Measurements from ENCODE around the gene LIN54. TPM values are rescaled to one million over a fixed set of nuclear protein-coding genes. Genes with fewer than 3 reads are reported as not detected.
A peak's percentile ranks its signal among the peaks of the same experiment; 100 is the strongest.
"Not testable (repeated sequence)": the region's sequence is repeated elsewhere in the genome, so short reads cannot be mapped to it uniquely, and the experiment has no call there.

Gene LIN54
- total and polyA plus RNA-seq, 2 donors (not counting 1 experiment from before 2014, with no cell fraction given), result 13.3 to 15.2 TPM

DNA sequence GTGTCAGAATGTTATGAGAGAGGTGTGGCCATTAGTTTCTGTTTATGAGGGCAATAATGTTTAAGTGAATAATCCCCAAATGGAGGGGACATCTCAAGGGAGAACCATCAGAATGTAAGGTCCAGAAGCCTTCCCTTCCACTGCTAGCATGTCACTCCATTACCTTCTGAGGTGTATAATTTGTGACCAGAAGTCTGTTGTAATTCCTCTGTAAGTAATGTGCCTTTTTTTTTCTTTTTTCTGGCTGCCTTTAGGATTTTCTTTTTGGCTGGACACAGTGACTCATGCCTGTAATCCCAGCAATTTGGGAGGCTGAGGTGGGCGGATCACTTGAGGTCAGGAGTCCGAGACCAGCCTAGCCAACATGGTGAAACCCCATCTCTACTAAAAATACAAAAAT lies 13.6 kb upstream of the LIN54 start:
- Histone ChIP-seq H3K27ac (ENCODE audit: insufficient read depth, low read length) (no peak overlapping the region), H3K36me3 (ENCODE audit: control insufficient read depth, insufficient read depth, low read length) (no peaks in the 10 kb centered on the region), H3K4me1 (ENCODE audit: control insufficient read depth, extremely low read depth, insufficient read depth, low read length) (no peaks in the 10 kb centered on the region), H3K4me2 (ENCODE audit: extremely low read depth, insufficient read depth, low read length) (no peak overlapping the region), H3K9me3 (ENCODE audit: control insufficient read depth, insufficient read depth, low read depth, low read length) (no peaks in the 10 kb centered on the region), H4K20me1 (ENCODE audit: control insufficient read depth, extremely low read depth, insufficient read depth, low read length) (no peaks in the 10 kb centered on the region), H3K27me3 (ENCODE audit: control insufficient read depth, insufficient read depth, low read length) (no peaks in the 10 kb centered on the region), H3K79me2 (ENCODE audit: control insufficient read depth, insufficient read depth, low read length) (no peaks in the 10 kb centered on the region), H2AFZ (ENCODE audit: low read length) (no peak overlapping the region), H3K9ac (ENCODE audit: insufficient read depth, low read length) (no peak overlapping the region), H3K4me3 (replicated peaks in 1 of 4; ENCODE audit: control extremely low read depth in 1 of 4, insufficient read depth in 1 of 4, low read depth in 3 of 4, low read length in 4 of 4) (no peak overlapping the region)
- TF ChIP-seq, protein P1, sequence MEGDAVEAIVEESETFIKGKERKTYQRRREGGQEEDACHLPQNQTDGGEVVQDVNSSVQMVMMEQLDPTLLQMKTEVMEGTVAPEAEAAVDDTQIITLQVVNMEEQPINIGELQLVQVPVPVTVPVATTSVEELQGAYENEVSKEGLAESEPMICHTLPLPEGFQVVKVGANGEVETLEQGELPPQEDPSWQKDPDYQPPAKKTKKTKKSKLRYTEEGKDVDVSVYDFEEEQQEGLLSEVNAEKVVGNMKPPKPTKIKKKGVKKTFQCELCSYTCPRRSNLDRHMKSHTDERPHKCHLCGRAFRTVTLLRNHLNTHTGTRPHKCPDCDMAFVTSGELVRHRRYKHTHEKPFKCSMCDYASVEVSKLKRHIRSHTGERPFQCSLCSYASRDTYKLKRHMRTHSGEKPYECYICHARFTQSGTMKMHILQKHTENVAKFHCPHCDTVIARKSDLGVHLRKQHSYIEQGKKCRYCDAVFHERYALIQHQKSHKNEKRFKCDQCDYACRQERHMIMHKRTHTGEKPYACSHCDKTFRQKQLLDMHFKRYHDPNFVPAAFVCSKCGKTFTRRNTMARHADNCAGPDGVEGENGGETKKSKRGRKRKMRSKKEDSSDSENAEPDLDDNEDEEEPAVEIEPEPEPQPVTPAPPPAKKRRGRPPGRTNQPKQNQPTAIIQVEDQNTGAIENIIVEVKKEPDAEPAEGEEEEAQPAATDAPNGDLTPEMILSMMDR (conservative IDR thresholded peaks at IDR 0.05 in 1 of 2, IDR thresholded peaks at IDR 0.05 in 1 of 2; ENCODE audit: low read depth in 1 of 2, low read length in 2 of 2), result no peak
- no peak for TF ChIP-seq EZH2 (IDR thresholded peaks at IDR 0.05; ENCODE audit: low read length, missing control alignments)
- DNase-seq (ENCODE audit: low read depth in 2 of 2), result no peak

DNA sequence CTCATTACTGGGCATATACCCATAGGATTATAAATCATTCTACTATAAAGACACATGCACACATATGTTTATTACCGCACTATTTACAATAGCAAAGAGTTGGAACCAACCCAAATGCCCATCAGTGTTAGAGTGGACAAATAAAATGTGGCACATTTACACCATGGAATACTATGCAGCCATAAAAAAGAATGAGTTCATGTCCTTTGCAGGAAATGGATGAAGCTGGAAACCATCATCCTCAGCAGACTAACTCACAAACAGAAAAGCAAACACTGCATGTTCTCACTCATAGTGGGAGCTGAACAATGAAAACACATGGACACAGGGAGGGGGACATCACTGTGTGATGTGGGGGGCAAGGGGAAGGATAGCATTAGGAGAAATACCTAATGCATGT lies 13.0 kb upstream of the LIN54 start:
- H3K36me3 ChIP-seq (ENCODE audit: control insufficient read depth, insufficient read depth, low read length); H2AFZ ChIP-seq (ENCODE audit: low read length); H3K79me2 ChIP-seq (ENCODE audit: control insufficient read depth, insufficient read depth, low read length); DNase-seq (ENCODE audit: low read depth in 2 of 2); H3K4me3 ChIP-seq (replicated peaks in 1 of 4; ENCODE audit: control extremely low read depth in 1 of 4, insufficient read depth in 1 of 4, low read depth in 3 of 4, low read length in 4 of 4); H3K4me2 ChIP-seq (ENCODE audit: extremely low read depth, insufficient read depth, low read length); H3K27ac ChIP-seq (ENCODE audit: insufficient read depth, low read length); H4K20me1 ChIP-seq (ENCODE audit: control insufficient read depth, extremely low read depth, insufficient read depth, low read length); H3K4me1 ChIP-seq (ENCODE audit: control insufficient read depth, extremely low read depth, insufficient read depth, low read length); H3K27me3 ChIP-seq (ENCODE audit: control insufficient read depth, insufficient read depth, low read length); H3K9ac ChIP-seq (ENCODE audit: insufficient read depth, low read length); H3K9me3 ChIP-seq (ENCODE audit: control insufficient read depth, insufficient read depth, low read depth, low read length): not testable (repeated sequence)

DNA sequence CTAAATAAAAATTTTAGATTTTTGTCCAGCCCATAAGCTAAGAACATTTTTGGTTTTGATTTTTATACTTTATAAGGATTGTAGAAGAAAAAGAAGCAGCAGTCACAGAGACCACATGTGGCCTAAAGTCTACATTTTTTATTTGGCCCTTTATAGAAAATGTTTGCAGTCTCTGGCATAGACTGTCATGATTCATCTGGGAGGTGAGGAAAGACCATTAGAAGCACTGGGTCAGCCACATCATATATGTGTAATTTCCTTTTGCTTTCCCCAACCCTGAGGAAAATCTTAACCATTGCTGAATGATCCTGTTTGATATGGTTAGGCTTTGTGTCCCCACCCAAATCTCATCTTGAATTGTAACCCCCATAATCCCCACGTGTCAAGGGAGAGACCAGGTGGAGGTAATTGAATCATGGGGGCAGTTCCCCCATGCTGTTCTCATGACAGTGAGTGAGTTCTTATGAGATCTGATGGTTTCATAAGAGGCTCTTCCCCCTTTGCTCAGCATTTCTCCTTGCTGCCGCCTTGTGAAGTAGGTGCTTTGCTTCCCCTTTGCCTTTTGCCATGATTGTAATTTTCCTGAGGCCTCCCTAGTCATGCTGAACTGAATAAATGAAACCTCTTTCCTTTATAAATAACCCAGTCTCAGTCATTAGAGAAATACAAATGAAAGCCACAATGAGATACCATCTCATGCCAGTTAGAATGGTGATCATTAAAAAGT lies 12.3 kb upstream of the LIN54 start:
- H3K4me3 ChIP-seq (replicated peaks in 1 of 4; ENCODE audit: control extremely low read depth in 1 of 4, insufficient read depth in 1 of 4, low read depth in 3 of 4, low read length in 4 of 4), result no peak overlapping the region
- H3K36me3 ChIP-seq (ENCODE audit: control insufficient read depth, insufficient read depth, low read length), result no peaks in the 10 kb centered on the region
- H4K20me1 ChIP-seq (ENCODE audit: control insufficient read depth, extremely low read depth, insufficient read depth, low read length), result no peaks in the 10 kb centered on the region
- H3K9ac ChIP-seq (ENCODE audit: insufficient read depth, low read length), result no peak overlapping the region
- H3K79me2 ChIP-seq (ENCODE audit: control insufficient read depth, insufficient read depth, low read length), result no peaks in the 10 kb centered on the region
- DNase-seq (ENCODE audit: low read depth in 2 of 2), result peak; percentile 48 to 49
- H3K27me3 ChIP-seq (ENCODE audit: control insufficient read depth, insufficient read depth, low read length), result no peaks in the 10 kb centered on the region
- no peaks in the 10 kb centered on the region for H3K4me1 ChIP-seq (ENCODE audit: control insufficient read depth, extremely low read depth, insufficient read depth, low read length)
- TF ChIP-seq, protein P1 (conservative IDR thresholded peaks at IDR 0.05 in 1 of 2, IDR thresholded peaks at IDR 0.05 in 1 of 2; ENCODE audit: low read depth in 1 of 2, low read length in 2 of 2), result no peak
- TF ChIP-seq EZH2 (IDR thresholded peaks at IDR 0.05; ENCODE audit: low read length, missing control alignments), result no peak
- no peaks in the 10 kb centered on the region for H3K9me3 ChIP-seq (ENCODE audit: control insufficient read depth, insufficient read depth, low read depth, low read length)
- H3K27ac ChIP-seq (ENCODE audit: insufficient read depth, low read length), result no peak overlapping the region
- peak overlapping the region; percentile 21 for H2AFZ ChIP-seq (ENCODE audit: low read length)
- H3K4me2 ChIP-seq (ENCODE audit: extremely low read depth, insufficient read depth, low read length), result no peak overlapping the region

Measured in fibroblast of lung (primary cell).